NCI-H1092 treated with DMSO at 0.1 percent for 48 hours (cell line): ENCODE measurements around the gene ANKRD60.

Experiments
- DNase-seq: peaks from one replicate; lab custom pipeline; 2025; lab: John Stamatoyannopoulos, UW

The ANKRD60 gene

DNA sequence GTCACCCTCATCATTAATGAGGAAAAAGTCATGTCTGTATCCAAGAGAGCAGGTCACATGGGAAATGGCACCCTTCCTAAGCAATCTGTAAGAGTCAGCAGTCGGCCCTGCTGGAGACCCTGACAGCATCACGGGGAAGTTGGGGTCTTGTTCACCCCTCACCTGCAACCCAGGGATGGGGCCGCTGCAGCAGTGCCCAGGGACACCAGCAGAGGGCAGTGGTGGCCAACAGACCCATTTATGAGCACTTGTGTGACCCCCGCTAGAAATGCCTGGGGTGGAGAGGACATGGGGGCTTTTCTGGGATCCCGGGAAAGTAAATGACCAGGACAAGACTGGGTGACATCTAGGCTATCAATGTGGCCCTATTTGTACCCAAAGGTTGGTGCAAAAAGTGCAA is 35.9 kb downstream of the ANKRD60 start:
- no peak for DNase-seq

DNA sequence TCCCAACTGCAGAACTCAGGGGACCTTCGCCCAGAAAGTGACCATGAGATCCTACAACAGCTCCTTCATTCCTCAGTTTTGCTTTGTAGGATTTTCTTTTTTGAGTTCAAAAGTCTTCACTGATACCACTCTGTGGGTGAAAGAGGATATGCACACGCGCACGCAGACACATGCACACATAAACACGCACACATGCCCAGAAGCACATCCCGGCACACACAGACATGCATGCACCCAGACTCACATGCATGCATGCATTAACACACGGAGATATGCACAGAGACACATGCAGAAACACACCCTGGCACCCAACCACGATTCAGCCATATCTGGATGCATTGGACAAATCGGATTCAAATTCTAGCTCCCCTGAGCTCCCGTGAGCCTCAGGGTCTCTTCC is 36.4 kb downstream of the ANKRD60 start:
- no peak for DNase-seq

DNA sequence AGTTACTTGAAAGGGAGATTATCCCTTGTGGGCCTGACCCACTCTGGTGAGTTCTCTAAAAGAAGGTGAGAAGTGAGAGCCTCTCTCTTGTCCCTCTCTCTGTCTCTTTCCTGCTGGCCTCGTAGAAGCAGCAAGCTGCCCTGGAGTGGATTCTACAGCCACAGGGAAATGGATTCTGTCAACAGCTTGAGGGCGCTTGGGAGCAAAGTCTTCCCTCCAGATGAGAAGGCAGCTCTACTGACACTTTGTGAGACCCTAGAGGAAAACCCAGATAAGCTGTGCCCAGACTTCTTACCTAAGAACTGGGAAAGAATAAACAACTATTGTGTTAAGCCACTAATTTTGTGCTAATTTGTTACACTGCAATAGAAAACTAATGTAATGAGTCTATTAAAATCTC is 39.9 kb downstream of the ANKRD60 start:
- DNase-seq: no peak

GRCh38 chr20:58184984-58185383 is 43.5 kb downstream of the ANKRD60 start:
- DNase-seq: no peak

DNA sequence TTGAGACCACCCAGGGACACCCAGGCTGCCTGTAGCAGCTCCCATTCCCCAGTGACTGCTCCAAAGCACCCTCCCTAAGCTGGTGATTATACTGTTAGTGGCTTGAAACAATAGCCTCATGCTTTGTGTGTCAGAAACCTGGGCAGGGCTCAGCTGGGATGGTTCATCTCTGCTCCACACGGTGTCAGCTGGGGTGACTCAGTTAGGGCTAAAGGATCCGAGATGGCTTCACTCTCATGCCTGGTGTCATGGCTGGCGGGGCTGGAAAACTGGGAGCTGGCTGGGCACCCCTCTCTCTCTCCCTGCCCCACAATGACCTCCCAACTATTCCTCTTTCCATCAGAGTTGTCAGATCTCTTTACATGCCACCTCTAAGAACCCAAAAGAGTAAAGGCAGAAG is 44.4 kb downstream of the ANKRD60 start:
- DNase-seq: no peak

DNA sequence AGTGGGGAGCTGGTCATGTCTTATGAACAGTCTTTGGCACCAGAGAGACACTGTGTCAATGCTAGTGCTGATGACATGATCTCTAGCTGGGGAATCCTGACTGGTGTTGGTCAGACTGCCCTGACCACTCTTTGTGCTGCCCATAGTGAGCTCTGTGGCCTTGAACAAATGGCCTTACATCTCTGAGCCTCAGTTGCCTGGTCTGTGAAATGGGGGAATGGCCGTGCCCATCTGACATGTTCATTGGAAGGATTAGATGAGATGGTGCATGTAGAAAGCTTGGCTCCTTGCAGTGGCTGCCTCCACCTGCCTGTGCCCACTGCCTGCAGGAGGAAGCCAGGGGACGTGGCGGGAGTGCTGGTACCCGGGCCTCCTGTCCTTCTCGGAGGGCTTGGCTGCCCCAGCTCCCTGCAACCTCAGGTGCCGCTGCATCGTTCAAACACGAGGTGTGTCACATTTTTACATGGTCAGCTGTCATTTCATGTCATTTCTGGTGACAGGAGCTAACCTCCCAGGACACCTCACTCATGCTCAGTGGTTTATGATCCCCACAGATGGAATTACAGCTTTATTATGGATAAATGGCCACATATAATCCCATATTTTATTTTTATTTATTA is 45.8 kb downstream of the ANKRD60 start:
- DNase-seq: no peak

- peak; percentile 15 for DNase-seq
Observed at GRCh38 chr20:58179432-58180099, 48.9 kb downstream of the ANKRD60 start.

DNA sequence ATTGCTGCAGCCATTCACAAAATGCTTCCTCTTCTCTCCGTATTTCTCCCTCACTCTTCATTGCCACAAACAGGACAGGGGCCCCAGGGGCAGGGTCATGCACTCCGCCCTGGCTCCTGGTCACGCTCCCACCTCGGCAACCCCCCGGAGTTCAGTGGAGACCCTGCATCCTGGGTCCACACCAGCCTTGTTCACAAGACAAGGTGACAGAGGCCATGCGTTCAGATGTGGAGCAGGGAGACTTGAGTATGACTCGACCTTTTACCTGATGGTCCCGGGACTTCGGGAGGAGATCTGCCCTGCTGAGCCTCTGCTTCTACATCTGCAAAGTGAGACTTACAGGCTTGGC is 49.4 kb downstream of the ANKRD60 start:
- no peak for DNase-seq

DNA sequence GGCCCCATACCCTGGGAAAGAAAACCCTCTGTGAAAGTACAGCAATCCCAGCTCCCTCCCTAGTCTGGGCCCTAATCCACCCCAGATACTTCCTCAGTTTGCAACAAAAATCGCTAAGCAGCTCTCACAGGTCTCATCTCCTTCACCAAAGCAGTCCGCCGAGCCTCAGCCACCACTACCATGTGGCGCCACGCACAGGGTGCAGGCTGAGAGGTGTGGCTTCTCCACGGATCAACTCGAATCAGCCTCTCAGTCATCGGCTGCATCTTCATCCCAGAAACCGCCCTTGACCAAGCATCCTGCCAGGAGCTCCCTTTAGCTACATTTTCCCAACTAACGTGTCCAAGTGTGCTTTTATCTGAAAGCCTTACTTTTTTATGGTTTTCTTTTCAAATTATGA is 50.7 kb downstream of the ANKRD60 start:
- no peak for DNase-seq

DNA sequence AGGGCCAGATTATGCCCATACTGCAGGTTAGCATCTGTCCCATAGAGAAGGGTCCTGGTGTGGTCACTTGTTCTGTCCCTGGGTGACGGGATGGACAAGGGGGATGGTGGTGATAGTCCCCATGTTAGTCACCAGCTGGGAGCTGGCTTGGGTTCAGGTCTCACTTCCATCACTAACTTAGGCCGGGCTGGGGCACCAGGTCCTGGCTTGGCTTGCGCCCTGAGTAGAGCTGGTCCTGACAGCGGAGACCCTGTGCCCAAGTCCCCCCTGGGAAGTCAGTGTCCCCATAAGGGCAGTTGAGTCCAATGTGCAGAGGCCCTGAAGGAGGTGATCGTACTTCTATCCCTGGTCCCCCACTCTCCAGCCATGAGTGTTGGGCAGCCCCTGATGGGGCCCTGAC is 52.6 kb downstream of the ANKRD60 start:
- no peak for DNase-seq

DNA sequence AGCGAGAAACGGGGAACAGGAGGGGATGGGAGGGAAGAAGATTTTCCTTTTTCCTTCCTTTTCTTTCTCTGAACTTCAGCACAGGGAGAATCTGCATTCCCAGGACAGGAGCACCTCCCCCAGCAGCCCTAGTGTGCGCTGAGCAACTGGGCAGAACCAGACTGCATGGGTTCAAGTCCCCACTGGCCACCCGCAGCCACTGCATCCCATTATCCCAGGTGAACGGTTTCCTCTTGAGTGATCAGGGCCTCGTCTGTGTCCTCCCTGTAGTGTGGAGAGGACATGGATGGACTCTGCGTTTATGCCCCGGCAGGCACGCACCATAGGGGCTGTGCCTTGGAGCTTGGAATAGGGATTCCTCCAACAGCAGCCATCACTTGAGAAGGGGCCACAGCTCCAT is 53.0 kb downstream of the ANKRD60 start:
- DNase-seq: no peak

DNA sequence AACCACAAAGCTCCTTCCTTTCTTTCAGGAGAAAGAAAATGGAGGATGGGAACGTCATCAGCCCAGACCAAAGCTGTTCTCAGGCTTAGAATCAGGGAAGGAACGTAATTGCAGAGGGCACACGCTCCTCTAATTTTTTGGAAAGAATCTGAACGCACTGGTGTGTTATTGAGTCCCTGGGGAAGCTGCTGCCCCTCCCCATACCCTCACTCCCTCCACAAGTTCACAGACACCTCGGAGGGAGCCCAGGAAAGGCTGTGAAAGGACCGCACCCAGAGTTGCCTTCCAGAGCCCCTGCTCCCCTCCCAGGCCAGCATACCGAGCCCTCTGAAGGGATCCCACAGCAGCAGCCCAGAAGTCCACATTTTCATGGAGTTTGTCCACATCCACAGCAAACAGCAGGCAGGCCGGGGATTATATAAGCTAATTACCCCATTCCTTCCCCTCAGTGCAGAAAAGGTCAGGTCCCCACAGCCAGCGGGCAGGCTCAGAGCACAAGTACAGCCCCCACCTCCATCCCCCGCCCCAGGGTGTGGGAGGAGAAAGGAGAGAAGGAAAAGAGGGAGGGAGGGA is 53.7 kb downstream of the ANKRD60 start:
- no peak for DNase-seq

DNA sequence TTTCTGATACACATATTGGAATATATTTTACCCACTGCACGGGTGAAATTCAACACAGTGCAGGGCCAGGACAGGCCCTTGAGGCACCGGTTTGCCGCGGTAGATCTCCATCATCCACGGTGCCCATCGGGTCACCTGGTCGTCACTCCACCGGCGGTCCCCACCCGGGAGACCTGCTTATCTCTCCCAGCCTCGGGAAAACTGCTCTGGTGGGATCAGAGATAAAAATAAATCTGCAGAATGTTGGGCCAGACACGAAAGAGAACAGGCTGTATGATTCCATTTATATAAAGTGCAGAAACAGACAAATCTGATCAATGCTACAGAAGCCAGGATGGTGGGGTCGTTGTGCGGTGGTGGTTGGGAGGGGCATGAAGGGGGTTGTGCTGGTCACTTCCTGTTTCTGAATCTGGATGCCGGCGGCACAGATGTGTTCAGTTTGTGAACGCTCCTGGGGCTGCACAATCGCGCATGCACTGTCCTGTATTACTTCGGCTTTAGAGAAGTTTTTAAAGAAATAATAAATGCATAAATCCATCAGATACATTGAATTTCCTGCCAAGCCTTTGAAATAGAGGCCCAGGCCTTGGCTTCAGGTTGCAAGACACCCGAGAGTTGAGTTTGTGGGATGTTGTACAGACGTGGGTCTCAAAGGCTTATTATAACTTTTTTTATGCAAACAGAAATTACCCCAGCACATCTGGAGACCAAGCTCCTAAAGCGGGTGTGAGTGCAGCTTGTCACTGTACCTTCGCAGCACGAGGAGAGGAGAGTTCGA is 54.3 kb downstream of the ANKRD60 start:
- DNase-seq: no peak

- DNase-seq: no peak
Observed at GRCh38 chr20:58173091-58173490, 55.4 kb downstream of the ANKRD60 start.

- no peak for DNase-seq
Observed at GRCh38 chr20:58171796-58172425, 56.5 kb downstream of the ANKRD60 start.

DNA sequence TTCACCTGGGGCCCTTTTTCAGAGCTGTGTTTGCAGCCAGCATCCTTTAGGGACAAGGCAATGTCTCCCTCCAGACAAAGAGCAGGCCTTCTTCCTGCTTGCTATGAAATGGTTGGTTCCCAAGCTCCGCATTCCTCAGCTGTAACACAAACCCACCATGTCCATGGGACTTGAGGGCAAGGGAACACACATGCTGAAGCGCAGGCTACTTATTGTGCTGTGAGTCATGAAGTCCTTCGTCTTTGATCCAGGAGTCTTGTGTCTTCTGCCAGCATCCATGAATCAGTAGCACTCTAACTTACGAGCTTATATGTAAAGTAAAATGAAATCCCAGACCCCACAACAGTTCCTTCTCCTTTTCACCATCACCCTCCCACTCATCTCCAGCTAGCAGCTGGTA is 59.0 kb downstream of the ANKRD60 start:
- DNase-seq: no peak

DNA sequence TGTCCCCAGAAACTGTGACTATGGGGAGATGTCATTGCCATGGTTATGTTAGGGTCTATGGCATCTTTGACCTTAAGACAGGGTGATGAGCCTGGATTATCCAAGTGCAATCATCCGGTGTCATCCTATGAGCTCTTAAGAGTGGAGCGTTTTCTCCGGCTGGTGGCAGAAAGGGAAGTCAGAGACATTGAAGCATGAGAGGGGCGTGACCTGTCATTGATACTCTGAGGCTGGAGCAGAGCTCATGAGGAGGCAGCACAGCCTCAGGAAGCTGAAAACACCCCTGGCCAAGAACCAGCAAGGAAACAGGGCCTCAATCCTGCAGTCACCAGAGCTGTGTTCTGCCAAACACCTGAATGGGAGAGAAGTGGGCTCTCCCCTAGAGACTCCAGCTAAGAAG is 59.6 kb downstream of the ANKRD60 start:
- no peak for DNase-seq

DNA sequence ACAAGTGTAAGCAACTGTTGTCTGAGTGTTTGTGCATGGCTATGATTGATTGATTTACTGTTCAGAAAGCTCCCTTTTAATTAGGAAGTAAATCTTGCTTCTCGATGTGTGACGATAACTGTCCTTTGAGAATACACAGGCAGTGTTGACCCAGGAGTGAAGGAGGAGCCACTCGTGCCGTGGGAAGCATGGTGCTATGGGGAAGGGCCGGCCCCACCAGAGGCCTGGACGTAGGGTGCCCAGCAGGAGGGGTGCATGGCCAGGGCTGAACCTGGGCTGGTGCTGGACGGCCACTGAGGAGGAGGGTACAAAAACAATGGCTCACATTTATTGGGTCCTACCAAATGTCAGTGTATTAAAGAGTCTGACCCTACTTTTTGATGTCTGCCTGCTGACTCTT is 60.7 kb downstream of the ANKRD60 start:
- DNase-seq: no peak
